ENCODE results near the gene RACGAP1.

GRCh38 chr12:50019524-50019923 lies 5.8 kb downstream of the RACGAP1 start:
- no peak for TF ChIP-seq CTCF (IDR thresholded peaks at IDR 0.05)
- TF ChIP-seq POLR2A (IDR thresholded peaks at IDR 0.05) = no peak

All from testis (tissue), 2 donors.